Measurements from ENCODE around the gene TLCD3B. TPM values are rescaled to one million over a fixed set of nuclear protein-coding genes. Genes with fewer than 3 reads are reported as not detected.
A peak's percentile ranks its signal among the peaks of the same experiment; 100 is the strongest.

The TLCD3B gene
- total and polyA plus RNA-seq, 2 experiments from 2014 or later, result 0.13 TPM; not detected in 1

GRCh38 chr16:30007378-30007895, 23.6 kb downstream of the TLCD3B start:
- Histone ChIP-seq H3K79me2 (ENCODE audit: insufficient read depth) (no peaks in the 10 kb centered on the region), H3K27ac (no peak overlapping the region), H2AFZ (no peak overlapping the region), H3K4me2 (ENCODE audit: unreplicated experiment) (no peak overlapping the region), H4K20me1 (ENCODE audit: insufficient read depth) (no peaks in the 10 kb centered on the region), H3K9ac (no peak overlapping the region), H3K9me3 (ENCODE audit: low read depth) (no peaks in the 10 kb centered on the region), H3K9me2 (ENCODE audit: insufficient read depth) (no peaks in the 10 kb centered on the region), H3K4me3 (no peak overlapping the region), H3K27me3 (replicated peaks; ENCODE audit: insufficient read depth) (peaks cover 15% of the 10 kb centered on the region; the same call in 1 of the 2 replicates), H3F3A (ENCODE audit: insufficient read depth) (no peaks in the 10 kb centered on the region), H3K4me1 (ENCODE audit: insufficient read depth) (no peaks in the 10 kb centered on the region), H3K36me3 (ENCODE audit: low read depth) (no peaks in the 10 kb centered on the region)
- in situ Hi-C loops (cut with MboI), result no loop called here
- no peak for DNase-seq
- no peak for TF ChIP-seq EZH2 (IDR thresholded peaks at IDR 0.05; ENCODE audit: insufficient read depth, poor library complexity, severe bottlenecking)
- no peak for TF ChIP-seq EZH2phosphoT487 (IDR thresholded peaks at IDR 0.05; ENCODE audit: insufficient read depth, low read depth)
- WGBS, 2 experiments (ENCODE audit: low coverage in 1 of 2, low lambda C conversion rate in 2 of 2, missing lambda C conversion rate in 2 of 2), result 77 to 78% methylated on average over 11 of the region's 11 CpGs

- Histone ChIP-seq H3K4me3 (no peak overlapping the region), H3K4me1 (ENCODE audit: insufficient read depth) (no peaks in the 10 kb centered on the region), H3K9me2 (ENCODE audit: insufficient read depth) (no peaks in the 10 kb centered on the region), H3K79me2 (ENCODE audit: insufficient read depth) (no peaks in the 10 kb centered on the region), H3K4me2 (ENCODE audit: unreplicated experiment) (no peak overlapping the region), H3F3A (ENCODE audit: insufficient read depth) (no peaks in the 10 kb centered on the region), H3K27ac (no peak overlapping the region), H3K9ac (no peak overlapping the region), H2AFZ (no peak overlapping the region), H3K9me3 (ENCODE audit: low read depth) (no peaks in the 10 kb centered on the region), H3K36me3 (ENCODE audit: low read depth) (no peaks in the 10 kb centered on the region), H4K20me1 (ENCODE audit: insufficient read depth) (no peaks in the 10 kb centered on the region), H3K27me3 (replicated peaks; ENCODE audit: insufficient read depth) (peaks cover 13% of the 10 kb centered on the region; the same call in 1 of the 2 replicates)
- TF ChIP-seq EZH2 (IDR thresholded peaks at IDR 0.05; ENCODE audit: insufficient read depth, poor library complexity, severe bottlenecking) (no peak), EZH2phosphoT487 (IDR thresholded peaks at IDR 0.05; ENCODE audit: insufficient read depth, low read depth) (no peak)
- no peak for DNase-seq
- WGBS, 2 experiments (ENCODE audit: low coverage in 1 of 2, low lambda C conversion rate in 2 of 2, missing lambda C conversion rate in 2 of 2), result 79 to 81% methylated on average over 34 of the region's 34 CpGs
- in situ Hi-C loops (cut with MboI), result no loop called here
These were observed 24.3 kb downstream of the TLCD3B start for GRCh38 chr16:30006659-30007377.

- DNase-seq, result no peak
- in situ Hi-C loops (cut with MboI), result no loop called here
- no peaks in the 10 kb centered on the region for H4K20me1 ChIP-seq (ENCODE audit: insufficient read depth)
- H3K36me3 ChIP-seq (ENCODE audit: low read depth), result no peaks in the 10 kb centered on the region
- H3K4me1 ChIP-seq (ENCODE audit: insufficient read depth), result no peaks in the 10 kb centered on the region
- no peaks in the 10 kb centered on the region for H3K9me2 ChIP-seq (ENCODE audit: insufficient read depth)
- peaks cover 9% of the 10 kb centered on the region; the same call in 1 of the 2 replicates for H3K27me3 ChIP-seq (replicated peaks; ENCODE audit: insufficient read depth)
- no peak overlapping the region for H3K4me2 ChIP-seq (ENCODE audit: unreplicated experiment)
- H3K4me3 ChIP-seq, result no peak overlapping the region
- H3K9ac ChIP-seq, result no peak overlapping the region
- no peaks in the 10 kb centered on the region for H3F3A ChIP-seq (ENCODE audit: insufficient read depth)
- H3K9me3 ChIP-seq (ENCODE audit: low read depth), result no peaks in the 10 kb centered on the region
- H2AFZ ChIP-seq, result no peak overlapping the region
- H3K27ac ChIP-seq, result no peak overlapping the region
- H3K79me2 ChIP-seq (ENCODE audit: insufficient read depth), result no peaks in the 10 kb centered on the region
- 76 to 81% methylated on average over 16 to 18 of the region's 18 CpGs for WGBS, 2 experiments (ENCODE audit: low coverage in 1 of 2, low lambda C conversion rate in 2 of 2, missing lambda C conversion rate in 2 of 2)
- TF ChIP-seq EZH2phosphoT487 (IDR thresholded peaks at IDR 0.05; ENCODE audit: insufficient read depth, low read depth), result no peak
- TF ChIP-seq EZH2 (IDR thresholded peaks at IDR 0.05; ENCODE audit: insufficient read depth, poor library complexity, severe bottlenecking), result no peak
These were observed 25.0 kb downstream of the TLCD3B start for GRCh38 chr16:30006095-30006473.

GRCh38 chr16:30005341-30006094, 25.6 kb downstream of the TLCD3B start:
- TF ChIP-seq EZH2 (IDR thresholded peaks at IDR 0.05; ENCODE audit: insufficient read depth, poor library complexity, severe bottlenecking) (no peak), EZH2phosphoT487 (IDR thresholded peaks at IDR 0.05; ENCODE audit: insufficient read depth, low read depth) (no peak)

More at GRCh38 chr16:30005341-30006094, 25.6 kb downstream of the TLCD3B start:
- Histone ChIP-seq H3K4me2 (ENCODE audit: unreplicated experiment) (no peak overlapping the region), H3K27ac (no peak overlapping the region), H3K9ac (no peak overlapping the region), H3F3A (ENCODE audit: insufficient read depth) (no peaks in the 10 kb centered on the region), H4K20me1 (ENCODE audit: insufficient read depth) (no peaks in the 10 kb centered on the region), H3K79me2 (ENCODE audit: insufficient read depth) (no peaks in the 10 kb centered on the region), H3K27me3 (replicated peaks; ENCODE audit: insufficient read depth) (peaks cover 9% of the 10 kb centered on the region; the same call in 1 of the 2 replicates), H3K9me2 (ENCODE audit: insufficient read depth) (no peaks in the 10 kb centered on the region), H3K9me3 (ENCODE audit: low read depth) (no peaks in the 10 kb centered on the region), H3K4me1 (ENCODE audit: insufficient read depth) (no peaks in the 10 kb centered on the region), H2AFZ (no peak overlapping the region), H3K36me3 (ENCODE audit: low read depth) (no peaks in the 10 kb centered on the region), H3K4me3 (no peak overlapping the region)
- DNase-seq, result peak; percentile 75
- WGBS, 2 experiments (ENCODE audit: low coverage in 1 of 2, low lambda C conversion rate in 2 of 2, missing lambda C conversion rate in 2 of 2), result 58 to 62% methylated on average over 20 to 35 of the region's 35 CpGs
- in situ Hi-C loops (cut with MboI), result no loop called here

Data from GM23248 (cell line).